ENCODE data around the gene LGALS16.

DNA sequence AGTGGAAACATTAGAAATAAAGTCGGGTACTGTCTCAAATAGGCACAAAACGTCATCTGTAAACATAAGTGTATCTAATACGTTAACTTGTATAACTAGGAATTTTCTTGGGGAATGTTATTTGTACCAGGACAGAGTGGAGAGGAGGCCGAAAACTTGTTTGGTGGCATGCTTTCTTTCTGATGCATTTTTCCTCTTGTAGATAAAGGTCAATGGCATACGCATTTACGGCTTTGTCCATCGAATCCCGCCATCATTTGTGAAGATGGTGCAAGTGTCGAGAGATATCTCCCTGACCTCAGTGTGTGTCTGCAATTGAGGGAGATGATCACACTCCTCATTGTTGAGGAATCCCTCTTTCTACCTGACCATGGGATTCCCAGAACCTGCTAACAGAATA, 48.7 kb upstream of the LGALS16 start:
- no peak for TF ChIP-seq EZH2 (IDR thresholded peaks at IDR 0.05; ENCODE audit: insufficient read depth, poor library complexity, severe bottlenecking)
- no peak for TF ChIP-seq EZH2phosphoT487 (IDR thresholded peaks at IDR 0.05; ENCODE audit: insufficient read depth, low read depth)

Measured in GM23248 (cell line).